Neutrophil (primary cell): ENCODE measurements around the gene THOC2.
"Not testable (repeated sequence)": the region's sequence is repeated elsewhere in the genome, so short reads cannot be mapped to it uniquely, and the experiment has no call there.

Experiments
- H3K27ac ChIP-seq: fragments of 200-600 bp; sonication (generic); 2 replicates; pipeline ENCODE4 v1.5.1; 2016; ENCODE audit warnings: mild to moderate bottlenecking, moderate library complexity
- H3K27me3 ChIP-seq: fragments of 200-600 bp; sonication (generic); 2 replicates; pipeline ENCODE4 v1.6.0; 2016; ENCODE audit warnings: mild to moderate bottlenecking
- H3K36me3 ChIP-seq: fragments of 200-600 bp; sonication (generic); 2 replicates; pipeline ENCODE4 v1.5.1; 2017
- H3K4me1 ChIP-seq, 2 experiments: fragments of 200-600 bp in 1 of 2; sonication (generic) in 1 of 2; 1 replicate in 1 of 2; 2 replicates in 1 of 2; pipeline versions ENCODE4 v1.5.1 to v1.6.1; 2013 to 2016; ENCODE audit warnings: low read depth in 1 of 2, low read length in 1 of 2, mild to moderate bottlenecking in 1 of 2, moderate library complexity in 1 of 2; ENCODE audit not compliant: control insufficient read depth in 1 of 2, insufficient read depth in 1 of 2
- H3K4me3 ChIP-seq, 2 experiments: fragments of 200-600 bp in 1 of 2; sonication (generic) in 1 of 2; 1 replicate in 1 of 2; 2 replicates in 1 of 2; pipeline ENCODE4 v1.5.1; 2013 to 2016; ENCODE audit warnings: low read depth in 1 of 2, low read length in 1 of 2, mild to moderate bottlenecking in 1 of 2, moderate library complexity in 1 of 2
- H3K9me3 ChIP-seq: fragments of 200-600 bp; sonication (generic); 2 replicates; pipeline ENCODE4 v1.5.1; 2016
- CTCF ChIP-seq: fragments of 200-600 bp; sonication (generic); IDR thresholded peaks from 2 replicates; pipeline ENCODE4 v1.5.1; 2016; ENCODE audit warnings: antibody characterized with exemption

Gene THOC2

DNA sequence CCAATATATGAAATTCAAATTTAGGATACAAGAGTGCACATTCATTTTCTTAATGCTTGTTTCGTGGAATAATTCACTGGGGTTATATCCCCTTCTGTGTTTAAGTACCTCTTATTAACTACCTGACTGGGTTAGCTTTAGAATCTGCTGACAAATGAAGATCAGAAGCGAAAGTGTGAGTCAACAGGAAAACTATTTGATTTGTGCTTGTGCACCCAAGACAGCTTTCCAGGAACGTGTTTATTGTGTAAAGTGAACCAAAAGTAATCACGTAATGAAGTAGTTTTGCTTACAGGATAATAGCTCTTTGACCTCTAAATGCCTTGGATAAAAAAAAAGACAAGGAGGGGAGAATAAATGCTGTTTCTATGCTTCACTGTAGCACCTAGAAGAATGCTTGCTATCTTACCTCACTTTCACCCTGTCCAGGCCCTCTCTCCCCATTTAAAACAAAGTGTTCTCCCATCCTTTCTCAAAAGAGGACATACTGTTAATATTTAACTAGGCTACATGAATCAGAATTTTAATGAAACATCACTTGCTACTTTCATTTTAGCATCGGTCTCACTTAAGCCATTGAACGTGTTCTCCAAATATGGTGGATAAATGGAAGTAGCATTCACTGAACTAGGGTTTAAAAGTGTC, 141.9 kb downstream of the THOC2 start:
- no peak for TF ChIP-seq CTCF
- Histone ChIP-seq H3K27ac (no peak overlapping the region), H3K36me3 (no peaks in the 10 kb centered on the region), H3K4me3 (no peak overlapping the region), H3K27me3 (no peaks in the 10 kb centered on the region), H3K9me3 (no peaks in the 10 kb centered on the region), H3K4me1 (no peaks in the 10 kb centered on the region)

GRCh38 chrX:123588723-123589122, 144.1 kb downstream of the THOC2 start:
- H3K4me3 ChIP-seq: no peak overlapping the region
- H3K36me3 ChIP-seq: no peaks in the 10 kb centered on the region
- H3K9me3 ChIP-seq: no peaks in the 10 kb centered on the region
- TF ChIP-seq CTCF: no peak
- no peaks in the 10 kb centered on the region for H3K27me3 ChIP-seq
- H3K27ac ChIP-seq: no peak overlapping the region
- no peaks in the 10 kb centered on the region for H3K4me1 ChIP-seq

GRCh38 chrX:123581586-123581985, 151.3 kb downstream of the THOC2 start:
- Histone ChIP-seq H3K27me3 (no peaks in the 10 kb centered on the region), H3K4me1 (no peaks in the 10 kb centered on the region), H3K4me3 (no peak overlapping the region), H3K27ac (no peak overlapping the region), H3K9me3 (no peaks in the 10 kb centered on the region), H3K36me3 (no peaks in the 10 kb centered on the region)
- TF ChIP-seq CTCF: no peak

GRCh38 chrX:123580792-123581191, 152.1 kb downstream of the THOC2 start:
- Histone ChIP-seq H3K9me3 (no peaks in the 10 kb centered on the region), H3K4me3 (no peak overlapping the region), H3K4me1 (no peaks in the 10 kb centered on the region), H3K36me3 (no peaks in the 10 kb centered on the region), H3K27me3 (no peaks in the 10 kb centered on the region), H3K27ac (no peak overlapping the region)
- no peak for TF ChIP-seq CTCF

GRCh38 chrX:123574027-123574426, 158.8 kb downstream of the THOC2 start:
- H3K4me3 ChIP-seq, H3K9me3 ChIP-seq, H3K27ac ChIP-seq, H3K4me1 ChIP-seq, H3K27me3 ChIP-seq, H3K36me3 ChIP-seq: not testable (repeated sequence)

GRCh38 chrX:123570011-123570590, 162.8 kb downstream of the THOC2 start:
- Histone ChIP-seq H3K27me3 (no peaks in the 10 kb centered on the region), H3K4me3 (no peak overlapping the region), H3K27ac (no peak overlapping the region), H3K36me3 (no peaks in the 10 kb centered on the region), H3K4me1 (no peaks in the 10 kb centered on the region), H3K9me3 (no peaks in the 10 kb centered on the region)
- TF ChIP-seq CTCF: no peak
